Activated T-helper 17 cell treated with anti-CD3 and anti-CD28 coated beads, Interleukin-2, amount 50 U/mL, for 72 hours (primary cell): ENCODE measurements around the gene ELANE. TPM values are rescaled to one million over a fixed set of nuclear protein-coding genes. Genes with fewer than 3 reads are reported as not detected.
"Not testable (repeated sequence)": the region's sequence is repeated elsewhere in the genome, so short reads cannot be mapped to it uniquely, and the experiment has no call there.

Experiments
- ATAC-seq: fragments of 150-1000 bp; cut with Tn5 transposase; replicated peaks from 2 replicates; pipeline ENCODE4 v1.10.0; 2021; ENCODE audit warnings: mild to moderate bottlenecking, moderate library complexity
- H3K27ac Mint-ChIP-seq: one replicate; pipeline ENCODE4 v1.8.0; 2022; ENCODE audit warnings: mixed read lengths
- H3K27me3 Mint-ChIP-seq: one replicate; pipeline ENCODE4 v1.8.0; 2022; ENCODE audit warnings: mixed read lengths
- H3K36me3 Mint-ChIP-seq: one replicate; pipeline ENCODE4 v1.8.0; 2022; ENCODE audit warnings: low read depth, mild to moderate bottlenecking, mixed read lengths
- H3K4me1 Mint-ChIP-seq: one replicate; pipeline ENCODE4 v1.8.0; 2022; ENCODE audit warnings: mixed read lengths
- H3K4me3 Mint-ChIP-seq: one replicate; pipeline ENCODE4 v1.8.0; 2022; ENCODE audit warnings: mild to moderate bottlenecking, mixed read lengths
- H3K9me3 Mint-ChIP-seq: one replicate; pipeline ENCODE4 v1.8.0; 2022; ENCODE audit warnings: mixed read lengths
- total RNA-seq, 2 donors: library from RNA; stranded (reverse); gene quantifications; one replicate each; pipeline ENCODE4 v1.2.3, GENCODE V29; 2022

Gene ELANE
- total RNA-seq, 2 donors from 2014 or later, result not detected

GRCh38 chr19:871446-872265 lies 19.6 kb downstream of the ELANE start:
- H3K36me3 Mint-ChIP-seq, result peaks cover 35% of the 10 kb centered on the region
- no peaks in the 10 kb centered on the region for H3K27me3 Mint-ChIP-seq
- no peaks in the 10 kb centered on the region for H3K9me3 Mint-ChIP-seq
- peaks cover 4% of the 10 kb centered on the region for H3K4me1 Mint-ChIP-seq
- no peak for ATAC-seq
- H3K27ac Mint-ChIP-seq, result peak overlapping the region; percentile 66
- H3K4me3 Mint-ChIP-seq, result peak overlapping the region; percentile 64

GRCh38 chr19:872266-872951 lies 20.3 kb downstream of the ELANE start:
- Mint-ChIP-seq H3K4me1 (peaks cover 3% of the 10 kb centered on the region), H3K4me3 (peak overlapping the region; percentile 64), H3K27me3 (no peaks in the 10 kb centered on the region), H3K36me3 (peaks cover 32% of the 10 kb centered on the region), H3K27ac (peak overlapping the region; percentile 66), H3K9me3 (no peaks in the 10 kb centered on the region)
- peak; percentile 90 for ATAC-seq

- Mint-ChIP-seq H3K36me3 (peaks cover 27% of the 10 kb centered on the region), H3K27me3 (no peaks in the 10 kb centered on the region), H3K9me3 (no peaks in the 10 kb centered on the region), H3K4me3 (peak overlapping the region; percentile 64), H3K4me1 (no peaks in the 10 kb centered on the region), H3K27ac (peak overlapping the region; percentile 66)
- ATAC-seq, result peak; percentile 78
Measured at GRCh38 chr19:873084-873483, 21.0 kb downstream of the ELANE start.

- Mint-ChIP-seq H3K36me3 (peaks cover 25% of the 10 kb centered on the region), H3K27me3 (no peaks in the 10 kb centered on the region), H3K9me3 (no peaks in the 10 kb centered on the region), H3K4me3 (peak overlapping the region; percentile 64), H3K4me1 (no peaks in the 10 kb centered on the region), H3K27ac (no peak overlapping the region)
- ATAC-seq, result no peak
Measured at GRCh38 chr19:873561-874041, 21.5 kb downstream of the ELANE start.

GRCh38 chr19:875265-875879 lies 23.3 kb downstream of the ELANE start:
- H3K27ac Mint-ChIP-seq, result no peak overlapping the region
- H3K4me1 Mint-ChIP-seq, result peaks cover 4% of the 10 kb centered on the region
- no peak overlapping the region for H3K4me3 Mint-ChIP-seq
- no peaks in the 10 kb centered on the region for H3K27me3 Mint-ChIP-seq
- peaks cover 12% of the 10 kb centered on the region for H3K36me3 Mint-ChIP-seq
- no peak for ATAC-seq
- H3K9me3 Mint-ChIP-seq, result no peaks in the 10 kb centered on the region

GRCh38 chr19:876089-876488 lies 24.0 kb downstream of the ELANE start:
- no peaks in the 10 kb centered on the region for H3K27me3 Mint-ChIP-seq
- ATAC-seq, result no peak
- no peaks in the 10 kb centered on the region for H3K9me3 Mint-ChIP-seq
- peaks cover 4% of the 10 kb centered on the region for H3K4me1 Mint-ChIP-seq
- peaks cover 6% of the 10 kb centered on the region for H3K36me3 Mint-ChIP-seq
- H3K4me3 Mint-ChIP-seq, result no peak overlapping the region
- no peak overlapping the region for H3K27ac Mint-ChIP-seq

GRCh38 chr19:876780-877314 lies 24.7 kb downstream of the ELANE start:
- Mint-ChIP-seq H3K9me3 (no peaks in the 10 kb centered on the region), H3K27me3 (no peaks in the 10 kb centered on the region)
- ATAC-seq, result no peak

GRCh38 chr19:877992-878660 lies 26.0 kb downstream of the ELANE start:
- H3K9me3 Mint-ChIP-seq, H3K4me1 Mint-ChIP-seq, H3K27ac Mint-ChIP-seq, H3K4me3 Mint-ChIP-seq, H3K27me3 Mint-ChIP-seq, ATAC-seq: not testable (repeated sequence)
- peaks cover 20% of the 10 kb centered on the region for H3K36me3 Mint-ChIP-seq

More at GRCh38 chr19:876780-877314, 24.7 kb downstream of the ELANE start:
- Mint-ChIP-seq H3K4me1 (peaks cover 4% of the 10 kb centered on the region), H3K27ac (no peak overlapping the region), H3K36me3 (peaks cover 13% of the 10 kb centered on the region), H3K4me3 (no peak overlapping the region)

GRCh38 chr19:878751-879561 lies 26.9 kb downstream of the ELANE start:
- Mint-ChIP-seq H3K36me3 (peaks cover 27% of the 10 kb centered on the region), H3K27ac (peak overlapping the region; percentile 69)
- not testable (repeated sequence) for H3K9me3 Mint-ChIP-seq, H3K4me1 Mint-ChIP-seq, ATAC-seq, H3K4me3 Mint-ChIP-seq, H3K27me3 Mint-ChIP-seq

GRCh38 chr19:879711-880438 lies 27.8 kb downstream of the ELANE start:
- Mint-ChIP-seq H3K4me1 (peaks cover 4% of the 10 kb centered on the region), H3K9me3 (no peaks in the 10 kb centered on the region), H3K4me3 (no peak overlapping the region), H3K27me3 (no peaks in the 10 kb centered on the region), H3K27ac (no peak overlapping the region), H3K36me3 (peaks cover 28% of the 10 kb centered on the region)
- ATAC-seq, result no peak

- H3K9me3 Mint-ChIP-seq, result no peaks in the 10 kb centered on the region
- H3K4me1 Mint-ChIP-seq, result peaks cover 4% of the 10 kb centered on the region
- H3K27me3 Mint-ChIP-seq, result no peaks in the 10 kb centered on the region
- H3K27ac Mint-ChIP-seq, result no peak overlapping the region
- no peak overlapping the region for H3K4me3 Mint-ChIP-seq
- ATAC-seq, result no peak
- peaks cover 31% of the 10 kb centered on the region for H3K36me3 Mint-ChIP-seq
Measured at GRCh38 chr19:881385-882071, 29.4 kb downstream of the ELANE start.

GRCh38 chr19:882871-883497 lies 30.9 kb downstream of the ELANE start:
- no peaks in the 10 kb centered on the region for H3K9me3 Mint-ChIP-seq
- no peak overlapping the region for H3K27ac Mint-ChIP-seq
- H3K4me3 Mint-ChIP-seq, result no peak overlapping the region

More at GRCh38 chr19:882871-883497, 30.9 kb downstream of the ELANE start:
- Mint-ChIP-seq H3K36me3 (peaks cover 45% of the 10 kb centered on the region), H3K4me1 (peaks cover 4% of the 10 kb centered on the region), H3K27me3 (no peaks in the 10 kb centered on the region)
- no peak for ATAC-seq
